ENCODE data around the gene CDKN1B.

GRCh38 chr12:12733118-12733517, 15.9 kb downstream of the CDKN1B start:
- TF ChIP-seq TAF1 (IDR thresholded peaks at IDR 0.05; ENCODE audit: low read depth, low read length): no peak
- TF ChIP-seq POLR2A (IDR thresholded peaks at IDR 0.05; ENCODE audit: low read depth, low read length): no peak
- TF ChIP-seq POU2F2 (IDR thresholded peaks at IDR 0.05; ENCODE audit: low read depth, low read length): no peak
- no peak for TF ChIP-seq SPI1 (IDR thresholded peaks at IDR 0.05; ENCODE audit: low read depth, low read length)
- no peak for TF ChIP-seq POLR2AphosphoS5 (IDR thresholded peaks at IDR 0.05; ENCODE audit: low read depth, low read length)
- TF ChIP-seq PAX5 (IDR thresholded peaks at IDR 0.05; ENCODE audit: insufficient read depth, low read length, severe bottlenecking): no peak

Measured in GM12891 (cell line).